ENCODE results near the gene ELAVL1.

ELAVL1 gene

DNA sequence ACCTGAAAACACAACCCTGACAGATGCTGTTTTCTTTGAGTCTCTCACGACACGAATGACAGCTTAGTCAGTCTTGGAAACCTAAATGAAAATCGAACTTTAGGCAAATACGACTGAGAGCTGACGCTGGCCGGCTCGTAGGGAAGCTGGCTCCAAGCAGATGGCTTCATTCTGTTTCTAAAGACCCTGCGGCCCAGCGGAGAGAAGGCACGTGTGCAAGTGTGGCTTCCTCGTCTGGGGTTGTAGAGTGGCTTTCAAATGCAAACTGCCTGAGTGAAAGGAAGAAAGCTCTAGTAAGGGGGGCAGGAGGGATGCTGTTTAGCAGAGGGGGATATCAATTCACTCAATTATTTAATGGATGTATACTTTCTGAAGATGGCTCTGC, 35.9 kb downstream of the ELAVL1 start:
- H3K9me2 ChIP-seq (replicated peaks; ENCODE audit: insufficient read depth, low read length): no peaks in the 10 kb centered on the region
- H3K79me2 ChIP-seq (ENCODE audit: low read length): peaks cover 11% of the 10 kb centered on the region; the same call in 1 of the 2 replicates
- TF ChIP-seq EZH2phosphoT487 (IDR thresholded peaks at IDR 0.05; ENCODE audit: low read length): no peak
- TF ChIP-seq EZH2 (optimal IDR thresholded peaks at IDR 0.05; ENCODE audit: low read depth, low read length): no peak
- no peak for TF ChIP-seq CTCF (IDR thresholded peaks at IDR 0.05; ENCODE audit: low read length)
- no peak overlapping the region for H3K4me2 ChIP-seq (ENCODE audit: low read depth, low read length)
- H3F3A ChIP-seq (ENCODE audit: insufficient read depth, low read length): no peaks in the 10 kb centered on the region
- no peak overlapping the region for H3K27ac ChIP-seq (ENCODE audit: low read length)
- peaks cover 14% of the 10 kb centered on the region for H3K36me3 ChIP-seq (replicated peaks; ENCODE audit: insufficient read depth, low read length)
- no peaks in the 10 kb centered on the region for H3K9me3 ChIP-seq (replicated peaks; ENCODE audit: insufficient read depth, low read length)
- H3K4me1 ChIP-seq (ENCODE audit: low read length): no peaks in the 10 kb centered on the region
- H3K4me3 ChIP-seq (ENCODE audit: low read length): no peak overlapping the region
- H2AFZ ChIP-seq (ENCODE audit: low read length): no peak overlapping the region
- no peaks in the 10 kb centered on the region; the same call in 1 of the 2 replicates for H4K20me1 ChIP-seq (ENCODE audit: insufficient read depth, low read length)
- no peaks in the 10 kb centered on the region for H3K27me3 ChIP-seq (replicated peaks; ENCODE audit: insufficient read depth, low read length)
- no peak overlapping the region for H3K9ac ChIP-seq (ENCODE audit: low read length)
- DNase-seq: no peak

DNA sequence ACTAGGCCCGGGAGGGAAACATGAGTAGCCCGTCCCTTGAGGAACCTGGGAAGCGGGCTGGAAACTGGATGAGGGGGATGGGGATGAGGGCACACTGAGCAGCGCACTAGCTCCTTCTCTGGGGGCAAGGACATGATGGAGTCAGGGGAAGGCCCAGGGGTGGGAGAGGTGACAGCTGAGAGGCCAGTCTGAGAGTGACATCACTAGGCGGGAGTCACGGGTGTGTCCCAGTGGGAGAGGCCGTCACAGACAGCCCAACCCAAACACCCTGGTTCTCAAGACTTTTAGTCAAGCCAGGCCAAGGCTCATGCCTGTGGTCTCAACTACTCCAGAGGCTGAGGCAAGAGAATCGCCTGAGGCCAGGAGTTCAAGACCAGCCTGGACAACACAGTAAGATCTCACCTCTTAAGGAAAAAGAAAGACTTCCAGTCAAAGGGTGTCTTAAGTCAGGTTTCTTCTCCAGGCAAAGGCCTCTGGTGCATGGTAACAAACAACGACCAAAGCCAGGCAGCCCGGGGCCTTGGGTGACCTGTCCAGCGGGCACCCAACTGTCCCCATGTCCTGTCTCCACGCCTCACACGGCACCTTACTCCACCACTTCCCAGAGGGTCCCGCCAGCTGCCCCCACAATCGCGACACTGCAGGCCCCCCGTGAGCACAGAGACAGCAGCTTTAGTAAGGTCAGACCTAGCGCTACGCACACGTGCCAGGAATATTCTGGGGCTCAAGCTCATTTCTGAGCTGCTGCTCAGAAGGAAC, 36.5 kb downstream of the ELAVL1 start:
- Histone ChIP-seq H3K36me3 (replicated peaks; ENCODE audit: insufficient read depth, low read length) (peaks cover 14% of the 10 kb centered on the region), H4K20me1 (ENCODE audit: insufficient read depth, low read length) (no peaks in the 10 kb centered on the region; the same call in 1 of the 2 replicates), H3K4me1 (ENCODE audit: low read length) (no peaks in the 10 kb centered on the region), H3F3A (ENCODE audit: insufficient read depth, low read length) (no peaks in the 10 kb centered on the region), H3K27me3 (replicated peaks; ENCODE audit: insufficient read depth, low read length) (no peaks in the 10 kb centered on the region), H3K9me3 (replicated peaks; ENCODE audit: insufficient read depth, low read length) (no peaks in the 10 kb centered on the region), H3K27ac (ENCODE audit: low read length) (no peak overlapping the region), H3K79me2 (ENCODE audit: low read length) (peaks cover 8% of the 10 kb centered on the region; the same call in 1 of the 2 replicates), H3K4me2 (ENCODE audit: low read depth, low read length) (no peak overlapping the region), H3K9ac (ENCODE audit: low read length) (no peak overlapping the region), H3K4me3 (ENCODE audit: low read length) (no peak overlapping the region), H3K9me2 (replicated peaks; ENCODE audit: insufficient read depth, low read length) (no peaks in the 10 kb centered on the region), H2AFZ (ENCODE audit: low read length) (no peak overlapping the region)
- no peak for DNase-seq
- no peak for TF ChIP-seq CTCF (IDR thresholded peaks at IDR 0.05; ENCODE audit: low read length)
- no peak for TF ChIP-seq EZH2phosphoT487 (IDR thresholded peaks at IDR 0.05; ENCODE audit: low read length)
- no peak for TF ChIP-seq EZH2 (optimal IDR thresholded peaks at IDR 0.05; ENCODE audit: low read depth, low read length)

DNA sequence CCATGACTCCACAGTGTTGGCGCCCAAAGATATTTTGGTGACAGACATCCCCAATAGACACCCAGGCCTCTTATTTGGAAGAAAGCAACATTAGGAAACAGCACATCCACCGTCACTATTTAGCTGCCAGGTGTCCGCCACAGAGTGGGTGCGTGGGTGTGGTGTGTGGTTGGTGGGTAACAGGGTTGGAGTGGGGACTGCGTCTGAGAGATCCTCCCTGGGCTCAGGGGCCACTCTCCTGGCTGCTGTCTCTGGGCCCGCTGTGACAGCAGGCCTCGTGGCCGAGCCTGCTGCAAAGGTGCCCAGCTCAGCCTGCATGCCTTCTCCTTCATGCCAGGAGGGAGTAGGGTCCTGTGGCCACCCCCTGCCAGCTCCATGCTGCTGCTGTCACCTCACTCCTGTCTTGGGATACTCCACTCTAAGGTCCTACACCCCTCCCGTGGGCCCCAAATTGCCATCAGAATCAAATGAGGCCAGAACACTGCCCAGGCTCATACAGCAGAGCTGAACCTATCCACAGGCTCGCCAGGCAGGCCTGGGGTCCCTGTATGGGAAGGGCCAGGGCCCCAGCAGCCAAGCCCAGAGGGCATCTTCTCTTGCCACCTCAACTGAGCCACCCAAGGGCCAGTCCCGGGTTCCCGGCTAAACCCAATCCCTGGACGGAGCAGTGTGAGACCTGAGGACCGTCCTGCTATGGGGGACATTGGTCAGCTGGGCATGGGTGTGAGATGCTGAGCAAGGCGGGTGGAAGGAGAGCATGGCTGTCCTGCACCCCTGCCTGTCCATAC, 37.2 kb downstream of the ELAVL1 start:
- H3K27ac ChIP-seq (ENCODE audit: low read length): no peak overlapping the region
- peaks cover 9% of the 10 kb centered on the region for H3K36me3 ChIP-seq (replicated peaks; ENCODE audit: insufficient read depth, low read length)
- no peaks in the 10 kb centered on the region for H3K4me1 ChIP-seq (ENCODE audit: low read length)
- H3K27me3 ChIP-seq (replicated peaks; ENCODE audit: insufficient read depth, low read length): no peaks in the 10 kb centered on the region
- no peak overlapping the region for H3K4me3 ChIP-seq (ENCODE audit: low read length)
- DNase-seq: no peak
- no peak overlapping the region for H2AFZ ChIP-seq (ENCODE audit: low read length)
- no peaks in the 10 kb centered on the region for H3K9me3 ChIP-seq (replicated peaks; ENCODE audit: insufficient read depth, low read length)
- no peaks in the 10 kb centered on the region; the same call in 1 of the 2 replicates for H4K20me1 ChIP-seq (ENCODE audit: insufficient read depth, low read length)
- no peaks in the 10 kb centered on the region for H3F3A ChIP-seq (ENCODE audit: insufficient read depth, low read length)
- no peak overlapping the region for H3K9ac ChIP-seq (ENCODE audit: low read length)
- 0 out of 2 replicates have a peak, but pooled peaks cover 5% of the 10 kb centered on the region for H3K79me2 ChIP-seq (ENCODE audit: low read length)
- H3K4me2 ChIP-seq (ENCODE audit: low read depth, low read length): no peak overlapping the region
- no peak for TF ChIP-seq CTCF (IDR thresholded peaks at IDR 0.05; ENCODE audit: low read length)
- H3K9me2 ChIP-seq (replicated peaks; ENCODE audit: insufficient read depth, low read length): no peaks in the 10 kb centered on the region

Data from MM.1S (cell line).